HepG2 (cell line): ENCODE measurements around the gene HYAL2. TPM values are rescaled to one million over a fixed set of nuclear protein-coding genes. Genes with fewer than 3 reads are reported as not detected.
A peak's percentile ranks its signal among the peaks of the same experiment; 100 is the strongest.

Experiments used
- ARNT2 ChIP-seq: sonication (generic); formaldehyde crosslinking; IDR thresholded peaks from 2 replicates; pipeline ENCODE4 v1.8.0; 2022; ENCODE audit warnings: mild to moderate bottlenecking, low read depth, missing genetic modification reagents, moderate library complexity
- GATAD1 ChIP-seq: IDR thresholded peaks from 2 replicates; pipeline ENCODE4 v1.6.1; 2016; ENCODE audit warnings: missing genetic modification reagents, missing compliant biosample characterization
- RBM22 ChIP-seq: fragments of 200-400 bp; formaldehyde crosslinking; optimal IDR thresholded peaks from 2 replicates; pipeline ENCODE3; 2017; ENCODE audit warnings: mild to moderate bottlenecking, low read length, moderate library complexity
- REPIN1 ChIP-seq: sonication (generic); formaldehyde crosslinking; IDR thresholded peaks from 2 replicates; pipeline ENCODE4 v1.8.0; 2022; ENCODE audit warnings: missing genetic modification reagents, low read depth, mild to moderate bottlenecking, borderline replicate concordance
- RFX5 ChIP-seq: IDR thresholded peaks from 2 replicates; pipeline ENCODE4 v1.6.1; 2011; ENCODE audit warnings: low read depth, low read length, improper control_type of control experiment
- SKI ChIP-seq: fragments of 450-650 bp; IDR thresholded peaks from one replicate; pipeline ENCODE4 v1.6.1; 2018; ENCODE audit warnings: mild to moderate bottlenecking; ENCODE audit not compliant: partially characterized antibody
- SKIL ChIP-seq: sonication (generic); formaldehyde crosslinking; IDR thresholded peaks from 2 replicates; pipeline ENCODE4 v1.8.0; 2022; ENCODE audit warnings: missing genetic modification reagents, mild to moderate bottlenecking, moderate library complexity, borderline replicate concordance
- SMC3 ChIP-seq: IDR thresholded peaks from 2 replicates; pipeline ENCODE4 v1.6.1; 2011; ENCODE audit warnings: low read length, improper control_type of control experiment
- SOX6 ChIP-seq, 2 experiments: fragments of 450-650 bp in 1 of 2; sonication (generic) in 1 of 2; formaldehyde crosslinking in 1 of 2; IDR thresholded peaks; 2 replicates each; pipeline versions ENCODE4 v1.4.0 to v1.6.1; 2017 to 2020; ENCODE audit warnings: antibody characterized with exemption in 1 of 2, mild to moderate bottlenecking in 1 of 2, missing genetic modification reagents in 1 of 2
- SPEN ChIP-seq: sonication (generic); formaldehyde crosslinking; IDR thresholded peaks from 2 replicates; pipeline ENCODE4 v1.5.1; 2020; ENCODE audit warnings: low read depth, mild to moderate bottlenecking, missing genetic modification reagents
- ZBTB33 ChIP-seq: sonication (generic); formaldehyde crosslinking; IDR thresholded peaks from 2 replicates; pipeline ENCODE4 v1.4.0; 2020; ENCODE audit warnings: missing genetic modification reagents
- ZBTB7A ChIP-seq: sonication (generic); formaldehyde crosslinking; IDR thresholded peaks from 2 replicates; pipeline ENCODE4 v1.8.0; 2022; ENCODE audit warnings: mild to moderate bottlenecking, missing genetic modification reagents
- ZNF326 ChIP-seq: sonication (generic); formaldehyde crosslinking; IDR thresholded peaks from 2 replicates; pipeline ENCODE4 v1.4.0; 2020; ENCODE audit warnings: missing genetic modification reagents, borderline replicate concordance
- polyA plus RNA-seq, 8 experiments: library from polyadenylated mRNA; depleted of rRNA in 3 of 8; stranded (reverse) in 7 of 8; unstranded in 1 of 8; fragments of >200 nt; fragmentation: Illumina TruSeq in 4 of 8; extraction: Trizol in 4 of 8; gene quantifications; 2 replicates each; pipeline versions ENCODE4 v1.2.1 to v1.2.3, GENCODE V29; 2011 to 2016; ENCODE audit warnings: low read depth in 4 of 8, missing spikeins in 1 of 8, mixed read lengths in 1 of 8; ENCODE audit not compliant: insufficient read depth in 1 of 8
- total RNA-seq, 5 experiments: library from RNA; depleted of rRNA; stranded (reverse); fragments of >200 nt; fragmentation: Illumina TruSeq; extraction: Trizol; gene quantifications; 2 replicates each; pipeline ENCODE4 v1.2.3, GENCODE V29; 2016; ENCODE audit warnings: low read depth in 1 of 5
- TF ChIP-seq, protein P1 (sequence below): sonication (generic); formaldehyde crosslinking; IDR thresholded peaks from 2 replicates; pipeline ENCODE4 v1.4.0; 2020; ENCODE audit warnings: low read depth, missing genetic modification reagents
- TF ChIP-seq, protein P2 (sequence below): sonication (generic); formaldehyde crosslinking; IDR thresholded peaks from 2 replicates; pipeline ENCODE4 v1.5.0; 2020; ENCODE audit warnings: mild to moderate bottlenecking, missing genetic modification reagents, borderline replicate concordance

HYAL2 gene
- total and polyA plus RNA-seq, 2 of the 13 experiments (the other 11 are each of a cell fraction or from before 2014, with no cell fraction given), result 76.2 to 102 TPM

GRCh38 chr3:50272911-50273688, 49.4 kb downstream of the HYAL2 start (continued):
- TF ChIP-seq, protein P1, sequence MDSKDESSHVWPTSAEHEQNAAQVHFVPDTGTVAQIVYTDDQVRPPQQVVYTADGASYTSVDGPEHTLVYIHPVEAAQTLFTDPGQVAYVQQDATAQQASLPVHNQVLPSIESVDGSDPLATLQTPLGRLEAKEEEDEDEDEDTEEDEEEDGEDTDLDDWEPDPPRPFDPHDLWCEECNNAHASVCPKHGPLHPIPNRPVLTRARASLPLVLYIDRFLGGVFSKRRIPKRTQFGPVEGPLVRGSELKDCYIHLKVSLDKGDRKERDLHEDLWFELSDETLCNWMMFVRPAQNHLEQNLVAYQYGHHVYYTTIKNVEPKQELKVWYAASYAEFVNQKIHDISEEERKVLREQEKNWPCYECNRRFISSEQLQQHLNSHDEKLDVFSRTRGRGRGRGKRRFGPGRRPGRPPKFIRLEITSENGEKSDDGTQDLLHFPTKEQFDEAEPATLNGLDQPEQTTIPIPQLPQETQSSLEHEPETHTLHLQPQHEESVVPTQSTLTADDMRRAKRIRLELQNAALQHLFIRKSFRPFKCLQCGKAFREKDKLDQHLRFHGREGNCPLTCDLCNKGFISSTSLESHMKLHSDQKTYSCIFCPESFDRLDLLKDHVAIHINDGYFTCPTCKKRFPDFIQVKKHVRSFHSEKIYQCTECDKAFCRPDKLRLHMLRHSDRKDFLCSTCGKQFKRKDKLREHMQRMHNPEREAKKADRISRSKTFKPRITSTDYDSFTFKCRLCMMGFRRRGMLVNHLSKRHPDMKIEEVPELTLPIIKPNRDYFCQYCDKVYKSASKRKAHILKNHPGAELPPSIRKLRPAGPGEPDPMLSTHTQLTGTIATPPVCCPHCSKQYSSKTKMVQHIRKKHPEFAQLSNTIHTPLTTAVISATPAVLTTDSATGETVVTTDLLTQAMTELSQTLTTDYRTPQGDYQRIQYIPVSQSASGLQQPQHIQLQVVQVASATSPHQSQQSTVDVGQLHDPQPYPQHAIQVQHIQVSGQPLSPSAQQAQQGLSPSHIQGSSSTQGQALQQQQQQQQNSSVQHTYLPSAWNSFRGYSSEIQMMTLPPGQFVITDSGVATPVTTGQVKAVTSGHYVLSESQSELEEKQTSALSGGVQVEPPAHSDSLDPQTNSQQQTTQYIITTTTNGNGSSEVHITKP (CRISPR knock-in tag), result peak; percentile 52; the same call in 1 of the 2 replicates
- TF ChIP-seq RFX5, result no peak
- TF ChIP-seq, protein P2, sequence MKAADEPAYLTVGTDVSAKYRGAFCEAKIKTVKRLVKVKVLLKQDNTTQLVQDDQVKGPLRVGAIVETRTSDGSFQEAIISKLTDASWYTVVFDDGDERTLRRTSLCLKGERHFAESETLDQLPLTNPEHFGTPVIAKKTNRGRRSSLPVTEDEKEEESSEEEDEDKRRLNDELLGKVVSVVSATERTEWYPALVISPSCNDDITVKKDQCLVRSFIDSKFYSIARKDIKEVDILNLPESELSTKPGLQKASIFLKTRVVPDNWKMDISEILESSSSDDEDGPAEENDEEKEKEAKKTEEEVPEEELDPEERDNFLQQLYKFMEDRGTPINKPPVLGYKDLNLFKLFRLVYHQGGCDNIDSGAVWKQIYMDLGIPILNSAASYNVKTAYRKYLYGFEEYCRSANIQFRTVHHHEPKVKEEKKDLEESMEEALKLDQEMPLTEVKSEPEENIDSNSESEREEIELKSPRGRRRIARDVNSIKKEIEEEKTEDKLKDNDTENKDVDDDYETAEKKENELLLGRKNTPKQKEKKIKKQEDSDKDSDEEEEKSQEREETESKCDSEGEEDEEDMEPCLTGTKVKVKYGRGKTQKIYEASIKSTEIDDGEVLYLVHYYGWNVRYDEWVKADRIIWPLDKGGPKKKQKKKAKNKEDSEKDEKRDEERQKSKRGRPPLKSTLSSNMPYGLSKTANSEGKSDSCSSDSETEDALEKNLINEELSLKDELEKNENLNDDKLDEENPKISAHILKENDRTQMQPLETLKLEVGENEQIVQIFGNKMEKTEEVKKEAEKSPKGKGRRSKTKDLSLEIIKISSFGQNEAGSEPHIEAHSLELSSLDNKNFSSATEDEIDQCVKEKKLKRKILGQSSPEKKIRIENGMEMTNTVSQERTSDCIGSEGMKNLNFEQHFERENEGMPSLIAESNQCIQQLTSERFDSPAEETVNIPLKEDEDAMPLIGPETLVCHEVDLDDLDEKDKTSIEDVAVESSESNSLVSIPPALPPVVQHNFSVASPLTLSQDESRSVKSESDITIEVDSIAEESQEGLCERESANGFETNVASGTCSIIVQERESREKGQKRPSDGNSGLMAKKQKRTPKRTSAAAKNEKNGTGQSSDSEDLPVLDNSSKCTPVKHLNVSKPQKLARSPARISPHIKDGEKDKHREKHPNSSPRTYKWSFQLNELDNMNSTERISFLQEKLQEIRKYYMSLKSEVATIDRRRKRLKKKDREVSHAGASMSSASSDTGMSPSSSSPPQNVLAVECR (CRISPR knock-in tag), result peak; percentile 51; the same call in 1 of the 2 replicates
- peak; percentile 79; the same call in 1 of the 2 replicates for TF ChIP-seq SMC3
- peak; percentile 65; the same call in 1 of the 2 replicates for TF ChIP-seq SPEN (CRISPR knock-in tag)
- peak; percentile 13 for TF ChIP-seq SKI
- peak; percentile 72; the same call in 1 of the 2 replicates for TF ChIP-seq ZBTB7A
- peak; percentile 78 for TF ChIP-seq ARNT2 (CRISPR knock-in tag)
- TF ChIP-seq GATAD1 (CRISPR knock-in tag), result peak; percentile 76
- peak; percentile 80 for TF ChIP-seq RBM22
- no peak for TF ChIP-seq SKIL (CRISPR knock-in tag)
- TF ChIP-seq REPIN1 (CRISPR knock-in tag), result peak; percentile 75; the same call in 1 of the 2 replicates
- peak; percentile 100 for TF ChIP-seq ZBTB33 (CRISPR knock-in tag)
- TF ChIP-seq ZNF326 (CRISPR knock-in tag), result peak; percentile 68; the same call in 1 of the 2 replicates
- no peak for TF ChIP-seq SOX6 (IDR thresholded peaks at IDR 0.05)
- TF ChIP-seq SOX6 (CRISPR knock-in tag; IDR thresholded peaks at IDR 0.05), result peak; percentile 45; the same call in 1 of the 2 replicates
